Hematopoietic multipotent progenitor cell treated with erythropoietin and hydrocortisone succinate and interleukin-3 and kit ligand, for 17 days (in vitro differentiated cells): ENCODE results near the gene PLSCR5.

Experiments used
- DNase-seq: peaks from one replicate; pipeline ENCODE4 v3.0.0-alpha.2; 2015; ENCODE audit warnings: low spot score

Gene PLSCR5

DNA sequence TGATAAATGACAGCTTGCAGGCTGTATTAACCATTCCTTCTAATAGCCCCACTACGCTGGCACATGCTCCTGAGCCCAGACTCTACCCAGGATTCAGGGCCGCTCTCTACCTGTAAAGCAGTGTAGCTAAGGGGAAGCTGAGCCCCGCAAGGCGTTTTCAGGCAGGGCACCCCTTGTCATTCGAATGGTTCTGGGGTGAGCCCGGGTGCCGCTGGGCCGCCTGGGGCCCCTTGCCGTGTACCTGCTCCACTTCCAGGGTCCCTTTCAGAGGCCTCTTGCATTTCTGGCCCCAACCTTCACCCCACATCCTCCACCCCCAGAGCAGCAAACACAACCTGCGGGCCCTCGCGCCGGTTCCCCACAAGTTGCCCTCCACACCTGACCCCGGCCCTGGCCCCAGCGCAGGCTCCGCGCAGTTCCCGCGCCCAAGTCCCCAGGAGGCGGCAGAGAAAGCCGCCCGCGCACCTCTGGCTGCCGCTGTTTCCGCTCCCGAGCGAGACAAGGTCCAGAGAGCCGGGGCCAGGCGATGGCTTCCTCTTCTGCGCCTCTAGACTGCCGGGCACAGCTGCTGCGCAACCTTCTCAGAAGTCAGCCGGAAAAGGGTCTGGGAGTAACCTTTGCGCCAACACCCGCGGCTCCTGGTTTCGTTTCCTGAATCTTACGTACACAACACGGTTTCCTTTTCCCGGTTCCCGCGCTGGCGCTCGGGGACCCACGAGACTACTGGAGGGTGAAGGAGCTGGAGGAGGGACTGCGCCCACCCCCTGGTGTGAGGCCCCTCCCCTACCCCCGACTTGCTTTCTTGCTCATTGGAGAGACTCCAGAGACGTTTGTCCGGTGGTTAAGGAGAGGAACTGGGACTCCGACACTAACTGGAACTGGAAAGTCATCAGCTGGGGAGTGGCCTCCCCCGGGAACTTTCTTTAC is 60.9 kb downstream of the PLSCR5 start, which contains the start of gene PLSCR1:
PLSCR1 (minus strand) TSS at position 606 of the 927 bp plus-strand sequence. CDS start 8,055 bp downstream, outside the sequence.
- DNase-seq = peak; percentile 41

GRCh38 chr3:146543461-146544001 is 61.6 kb downstream of the PLSCR5 start:
- peak; percentile 33 for DNase-seq

DNA sequence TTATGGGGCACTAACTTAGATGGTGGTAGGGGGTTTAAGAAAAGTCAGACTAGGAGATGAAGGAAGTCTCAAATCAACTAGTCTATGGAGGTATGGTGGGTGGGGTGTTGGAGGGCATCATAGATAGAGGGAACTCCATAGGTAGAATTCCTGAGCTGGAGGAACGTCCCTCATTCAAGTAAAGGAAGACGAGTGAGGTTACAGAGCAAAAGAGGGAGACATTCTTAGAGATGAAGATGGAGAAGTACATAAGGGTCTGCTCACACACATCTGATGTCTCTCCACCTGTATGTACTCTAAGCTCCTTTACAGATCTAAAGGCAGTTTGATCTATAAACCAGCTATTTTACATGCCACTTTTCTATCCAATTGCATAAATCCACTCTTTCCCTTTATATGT is 62.2 kb downstream of the PLSCR5 start:
- DNase-seq = no peak

- no peak for DNase-seq
Measured at GRCh38 chr3:146542179-146542578, 63.0 kb downstream of the PLSCR5 start.

- DNase-seq = no peak
Measured at GRCh38 chr3:146540978-146541377, 64.2 kb downstream of the PLSCR5 start.

- DNase-seq = no peak
Measured at GRCh38 chr3:146540236-146540635, 64.9 kb downstream of the PLSCR5 start.

DNA sequence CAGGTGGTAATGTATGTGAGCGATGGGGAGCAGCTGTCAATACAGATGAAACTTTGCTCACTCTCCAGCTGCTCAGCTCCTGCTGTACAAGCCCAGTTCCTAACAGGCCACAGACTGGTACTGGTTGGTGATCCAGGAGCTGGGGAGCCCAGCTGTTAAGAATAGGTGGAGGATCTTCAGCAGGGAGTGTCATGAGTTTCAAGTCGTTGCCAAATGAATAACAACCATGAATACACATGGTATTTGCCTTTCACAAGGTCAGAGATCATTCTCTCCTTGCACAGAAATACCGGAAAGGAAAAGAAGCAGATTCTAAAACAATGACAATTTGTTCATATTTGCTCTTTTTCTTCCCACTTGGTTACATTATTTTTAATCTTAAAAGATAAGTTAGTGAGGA is 65.8 kb downstream of the PLSCR5 start:
- DNase-seq = no peak

DNA sequence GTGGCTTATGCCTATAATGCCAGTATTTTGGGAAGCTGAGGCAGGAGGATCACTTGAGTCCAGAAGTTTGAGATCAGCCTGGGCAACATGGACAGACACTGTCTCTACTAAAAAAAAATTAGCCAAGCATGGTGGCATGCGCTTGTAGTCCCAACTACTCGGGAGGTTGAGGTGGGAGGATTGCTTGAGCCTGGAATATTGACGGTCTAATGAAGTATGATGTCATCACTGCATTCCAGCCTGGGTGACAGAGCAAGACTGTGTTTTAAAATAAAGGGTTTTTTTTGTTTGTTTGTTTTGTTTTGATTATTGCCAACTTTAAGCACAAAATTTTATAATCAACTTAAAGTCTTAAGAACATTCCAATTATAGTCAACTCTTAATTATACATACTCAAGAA is 67.5 kb downstream of the PLSCR5 start:
- DNase-seq = no peak

DNA sequence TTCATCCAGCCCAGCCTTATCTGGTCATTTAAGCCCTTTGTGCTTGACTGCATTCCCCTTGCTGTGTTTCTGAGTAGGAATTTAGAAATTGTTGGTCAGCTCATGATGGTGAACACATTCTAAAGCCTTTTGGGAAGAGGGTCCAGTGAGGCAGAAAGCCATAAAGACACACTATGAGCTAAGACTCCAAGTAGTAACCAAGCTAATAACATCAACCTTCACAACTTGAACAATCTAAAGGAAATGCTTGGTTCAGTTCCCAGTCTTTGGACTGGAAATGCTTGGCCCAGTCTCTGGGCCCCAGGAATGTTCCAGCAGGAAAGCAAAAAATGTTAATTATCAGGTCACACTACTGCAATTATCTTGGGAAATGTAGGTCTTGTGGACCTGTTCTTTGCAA is 68.5 kb downstream of the PLSCR5 start:
- no peak for DNase-seq
